Measurements from ENCODE around the gene APOL1.
"Not testable (repeated sequence)": the region's sequence is repeated elsewhere in the genome, so short reads cannot be mapped to it uniquely, and the experiment has no call there.

The APOL1 gene

GRCh38 chr22:36244522-36245391, 8.2 kb upstream of the APOL1 start:
- in situ Hi-C loops (cut with MboI; ENCODE audit: low sequenced_read_pairs), result no loop called here

- in situ Hi-C loops (cut with MboI; ENCODE audit: low sequenced_read_pairs), result no loop called here
Measured at GRCh38 chr22:36245805-36246356, 7.1 kb upstream of the APOL1 start.

DNA sequence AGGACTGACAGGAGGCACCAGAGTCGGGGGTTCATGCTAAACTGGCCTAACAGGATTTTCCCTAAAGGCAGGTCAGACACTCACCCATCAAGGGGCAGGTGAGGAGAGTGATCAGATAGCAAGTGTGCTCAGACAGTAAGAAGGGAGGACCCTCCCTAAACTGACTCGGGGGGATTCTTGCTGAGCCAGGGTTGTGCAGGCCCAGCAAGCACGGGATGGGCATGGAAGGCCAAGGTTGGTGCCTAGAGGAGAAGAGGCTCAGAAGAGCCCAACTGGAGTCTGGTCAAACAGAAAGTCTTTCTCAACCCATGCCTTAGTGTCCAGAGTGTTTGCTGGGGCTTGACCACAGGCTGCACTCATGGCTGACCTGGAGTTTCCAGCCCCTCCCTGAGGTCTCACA, 6.2 kb upstream of the APOL1 start:
- in situ Hi-C loops (cut with MboI; ENCODE audit: low sequenced_read_pairs), result no loop called here

- in situ Hi-C loops (cut with MboI; ENCODE audit: low sequenced_read_pairs), result no loop called here
Measured at GRCh38 chr22:36247955-36248354, 5.0 kb upstream of the APOL1 start.

DNA sequence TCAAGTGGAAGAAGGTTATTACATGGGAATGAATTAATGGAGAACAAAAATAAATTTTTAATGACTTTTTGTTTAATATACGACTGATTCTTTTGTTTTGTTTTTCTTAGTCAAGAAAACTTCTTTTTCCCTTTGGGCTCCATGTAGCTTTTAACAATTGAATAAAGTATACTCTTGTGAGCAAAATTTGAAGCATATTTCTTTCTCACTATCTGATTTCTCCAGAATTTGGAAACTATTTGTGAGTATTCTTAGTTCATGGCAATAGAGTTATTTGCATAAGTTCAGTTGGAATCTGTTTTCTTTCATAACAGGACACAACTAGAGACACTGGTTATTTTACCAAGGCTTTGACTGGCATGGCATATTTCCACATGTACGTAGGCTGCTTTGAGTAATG, 3.8 kb upstream of the APOL1 start:
- in situ Hi-C loops (cut with MboI; ENCODE audit: low sequenced_read_pairs), result no loop called here

GRCh38 chr22:36250292-36250960, 2.5 kb upstream of the APOL1 start:
- in situ Hi-C loops (cut with MboI; ENCODE audit: low sequenced_read_pairs), result not testable (repeated sequence)

DNA sequence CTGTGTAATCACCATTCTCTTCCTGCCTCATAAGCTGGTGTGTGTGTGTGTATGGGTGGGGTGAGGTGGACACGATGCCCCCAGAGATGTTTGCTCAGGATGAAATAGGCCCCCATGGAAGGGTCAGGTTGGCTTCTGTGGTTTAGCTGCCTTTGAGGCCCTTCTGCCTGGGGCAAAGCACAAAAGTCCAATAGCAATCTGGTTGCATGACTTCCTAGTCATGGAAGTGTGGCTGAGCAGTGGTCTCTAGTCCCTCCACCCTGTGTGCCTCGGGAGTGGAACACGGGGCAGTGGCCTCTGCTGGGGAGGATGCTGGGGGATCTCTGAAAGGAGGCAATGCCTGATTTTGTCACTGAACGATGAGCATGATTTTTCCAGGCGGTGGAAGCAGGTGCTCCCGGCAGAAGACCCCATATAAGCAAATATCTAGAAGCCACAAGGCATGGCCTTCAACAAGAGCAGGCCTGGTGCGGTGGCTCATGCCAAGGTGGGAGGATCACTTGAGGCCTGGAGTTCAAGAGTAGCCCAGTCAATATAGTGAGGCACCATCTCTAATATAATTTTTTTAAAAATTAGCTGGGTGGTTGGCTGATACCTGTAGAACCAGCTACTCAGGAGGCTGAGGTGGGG, 839 bp upstream of the APOL1 start:
- in situ Hi-C loops (cut with MboI; ENCODE audit: low sequenced_read_pairs), result not testable (repeated sequence)

DNA sequence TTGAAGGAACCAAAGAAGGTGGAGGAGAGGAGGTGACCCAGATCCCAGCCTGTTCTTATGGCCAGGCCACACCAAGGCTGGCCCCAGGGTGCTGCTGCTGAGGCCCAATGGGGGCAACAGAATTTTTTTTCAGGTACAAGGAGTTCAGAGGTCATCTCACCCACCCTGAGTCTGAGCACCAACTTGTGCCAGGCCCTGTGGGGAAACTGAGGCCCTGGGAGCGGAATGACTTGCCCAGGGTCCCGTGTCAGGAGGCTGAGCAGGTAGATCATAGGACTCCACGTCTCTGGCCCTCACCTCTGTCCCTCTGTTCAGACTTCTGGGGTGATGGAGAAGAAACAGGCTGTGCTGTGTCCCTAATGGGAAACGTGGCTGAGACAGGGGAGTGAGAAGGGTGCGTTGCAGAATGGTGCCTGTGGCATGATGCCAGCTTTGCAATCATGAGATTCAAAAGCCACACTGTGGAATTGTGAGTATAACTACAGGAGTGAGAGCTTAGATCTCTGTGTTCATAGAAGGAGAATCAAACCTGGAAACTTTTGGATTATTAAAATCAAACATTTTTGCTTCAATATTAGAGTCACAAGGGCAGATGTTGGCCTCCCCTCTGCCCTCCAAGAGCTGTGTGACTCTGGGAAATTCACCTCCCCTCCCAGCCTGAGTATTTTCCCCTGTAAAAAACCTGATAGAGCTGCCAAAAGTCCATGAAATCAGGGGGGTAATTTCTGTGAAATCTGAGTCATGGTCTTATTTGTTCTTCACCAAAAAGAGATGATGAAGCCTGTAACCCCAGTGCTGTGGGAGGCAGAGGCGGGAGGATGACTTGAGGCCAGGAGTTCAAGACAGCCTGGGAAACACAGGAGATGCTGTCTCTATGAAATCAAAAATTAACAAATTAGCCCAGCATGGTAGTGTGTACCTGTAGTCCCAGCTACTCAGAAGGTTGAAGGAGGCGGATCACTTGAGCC, 874 bp downstream of the APOL1 start:
- in situ Hi-C loops (cut with MboI; ENCODE audit: low sequenced_read_pairs), result no loop called here

- in situ Hi-C loops (cut with MboI; ENCODE audit: low sequenced_read_pairs), result not testable (repeated sequence)
Measured at GRCh38 chr22:36255572-36255971, 2.6 kb downstream of the APOL1 start.

- in situ Hi-C loops (cut with MboI; ENCODE audit: low sequenced_read_pairs), result no loop called here
Measured at GRCh38 chr22:36256478-36256877, 3.5 kb downstream of the APOL1 start.

DNA sequence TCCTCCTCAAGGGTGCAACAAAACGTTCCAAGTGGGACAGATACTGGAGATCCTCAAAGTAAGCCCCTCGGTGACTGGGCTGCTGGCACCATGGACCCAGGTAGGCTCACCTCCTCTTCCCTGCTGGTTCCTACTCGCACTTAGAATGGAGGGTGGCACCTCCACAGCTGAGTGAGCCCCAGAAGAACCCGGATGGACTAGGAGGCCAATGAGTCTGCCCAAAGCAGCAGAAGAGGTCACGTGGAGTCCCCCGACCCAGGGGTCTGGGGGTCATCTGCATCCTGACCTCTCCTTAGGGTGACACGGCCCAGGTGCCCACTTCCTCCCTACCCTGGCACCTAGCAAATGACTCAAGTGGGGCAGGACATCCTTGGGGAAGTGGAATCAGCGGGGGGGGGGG, 4.4 kb downstream of the APOL1 start:
- in situ Hi-C loops (cut with MboI; ENCODE audit: low sequenced_read_pairs), result no loop called here

- in situ Hi-C loops (cut with MboI; ENCODE audit: low sequenced_read_pairs), result no loop called here
Measured at GRCh38 chr22:36257948-36258670, 5.2 kb downstream of the APOL1 start.

DNA sequence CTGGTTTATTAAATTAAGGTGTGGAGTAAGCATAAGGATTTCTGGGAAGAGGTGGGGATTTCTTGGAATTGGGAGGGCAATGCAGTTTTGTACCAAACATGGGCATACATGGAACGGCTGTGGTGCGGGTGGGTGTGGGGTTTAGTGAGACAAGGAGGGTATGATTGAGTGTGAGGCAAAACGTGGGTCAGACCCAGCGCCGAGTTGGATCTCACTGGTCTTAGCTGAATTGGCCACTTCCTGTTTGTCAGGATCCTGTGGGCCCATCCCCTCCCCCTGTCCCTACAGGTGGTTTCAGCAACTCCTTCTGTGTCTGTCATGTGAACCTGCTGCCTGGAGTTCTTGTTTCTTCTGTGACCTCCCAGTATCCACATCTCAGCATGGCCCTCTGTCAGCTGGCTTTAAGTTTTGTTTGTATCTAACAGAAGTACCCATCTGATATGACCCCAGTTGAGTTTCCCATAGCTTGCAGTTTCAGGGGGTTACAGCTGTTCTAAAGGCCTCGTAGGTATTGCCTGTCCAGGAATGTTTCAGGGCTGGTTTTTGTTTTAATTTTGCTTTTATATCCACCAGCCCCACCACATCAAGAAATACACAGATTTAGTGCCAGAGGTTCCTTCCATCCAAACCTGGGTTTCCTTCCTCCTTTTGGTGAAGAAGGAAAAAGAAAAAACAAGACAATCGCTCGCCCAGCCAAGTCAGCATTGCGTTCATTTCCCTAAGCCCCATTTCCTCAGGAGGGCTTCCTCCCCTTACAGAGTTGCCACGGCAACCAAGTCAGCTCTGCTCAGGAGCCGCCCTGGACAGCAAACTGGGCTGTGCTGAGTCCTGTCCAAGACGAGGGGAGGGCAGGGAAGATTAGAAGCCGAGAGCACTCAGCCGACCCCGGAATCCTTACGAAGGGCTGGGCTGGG, 6.0 kb downstream of the APOL1 start:
- in situ Hi-C loops (cut with MboI; ENCODE audit: low sequenced_read_pairs), result no loop called here

DNA sequence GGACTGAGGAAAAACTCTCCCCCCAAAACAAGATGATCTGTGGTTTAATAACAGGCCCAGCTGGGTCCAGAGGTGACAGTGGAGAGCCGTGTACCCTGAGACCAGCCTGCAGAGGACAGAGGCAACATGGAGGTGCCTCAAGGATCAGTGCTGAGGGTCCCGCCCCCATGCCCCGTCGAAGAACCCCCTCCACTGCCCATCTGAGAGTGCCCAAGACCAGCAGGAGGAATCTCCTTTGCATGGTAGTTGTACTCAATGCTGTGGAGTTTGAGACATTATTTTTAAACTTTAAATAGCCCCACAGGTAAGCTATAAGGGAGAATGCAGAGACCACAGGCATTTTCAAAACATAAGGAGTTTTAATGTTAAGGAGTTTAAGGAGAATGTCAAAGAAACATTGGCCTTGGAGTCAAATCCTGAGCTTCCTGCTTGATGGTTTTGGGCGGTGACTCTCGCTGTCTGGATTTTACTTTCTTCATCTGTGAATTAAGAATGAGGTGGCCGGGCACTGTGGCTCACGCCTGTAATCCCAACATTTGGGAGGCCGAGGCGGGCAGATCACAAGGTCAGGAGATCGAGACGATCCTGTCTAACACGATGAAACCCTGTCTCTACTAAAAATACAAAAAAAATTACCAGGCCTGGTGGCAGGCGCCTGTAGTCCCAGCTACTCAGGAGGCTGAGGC, 6.8 kb downstream of the APOL1 start:
- in situ Hi-C loops (cut with MboI; ENCODE audit: low sequenced_read_pairs), result no loop called here

DNA sequence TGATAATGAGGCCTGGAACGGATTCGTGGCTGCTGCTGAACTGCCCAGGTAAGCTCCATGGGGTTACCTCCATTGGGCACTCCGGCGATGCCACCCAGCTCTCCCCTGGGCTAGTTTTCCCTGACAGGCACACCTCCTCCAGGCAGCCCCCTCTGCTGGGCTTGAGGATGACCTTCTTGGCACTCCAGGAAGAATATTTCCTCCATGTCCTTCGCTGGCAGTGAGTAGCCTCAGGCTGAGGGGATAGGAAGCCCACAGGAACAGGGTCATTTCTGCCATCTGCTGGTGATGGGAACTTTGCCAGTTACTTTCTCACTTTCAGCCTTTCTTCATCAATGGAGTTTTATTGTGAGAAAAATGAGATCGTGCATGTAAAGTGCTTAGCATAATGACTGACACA, 8.7 kb downstream of the APOL1 start:
- in situ Hi-C loops (cut with MboI; ENCODE audit: low sequenced_read_pairs), result not testable (repeated sequence)

DNA sequence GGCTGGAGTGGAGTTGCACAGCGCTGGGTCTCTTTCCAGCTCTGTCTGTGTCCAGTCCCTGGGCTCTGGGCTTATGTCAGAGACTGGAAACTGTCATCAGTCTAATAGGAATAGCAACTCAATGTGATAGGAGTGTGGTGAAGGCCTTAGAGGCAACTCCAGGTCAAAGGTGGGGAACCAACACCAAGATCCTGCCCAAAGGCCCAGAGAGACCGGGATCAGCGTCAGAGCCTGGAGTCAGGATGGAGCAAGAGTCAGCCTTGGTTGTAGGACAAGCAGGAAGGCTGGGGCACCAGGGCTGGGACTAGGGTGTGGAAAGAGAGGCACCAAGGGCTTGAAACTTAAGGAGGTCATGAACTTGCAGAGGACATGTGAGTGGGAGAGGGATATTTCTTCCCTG, 9.4 kb downstream of the APOL1 start:
- in situ Hi-C loops (cut with MboI; ENCODE audit: low sequenced_read_pairs), result not testable (repeated sequence)

DNA sequence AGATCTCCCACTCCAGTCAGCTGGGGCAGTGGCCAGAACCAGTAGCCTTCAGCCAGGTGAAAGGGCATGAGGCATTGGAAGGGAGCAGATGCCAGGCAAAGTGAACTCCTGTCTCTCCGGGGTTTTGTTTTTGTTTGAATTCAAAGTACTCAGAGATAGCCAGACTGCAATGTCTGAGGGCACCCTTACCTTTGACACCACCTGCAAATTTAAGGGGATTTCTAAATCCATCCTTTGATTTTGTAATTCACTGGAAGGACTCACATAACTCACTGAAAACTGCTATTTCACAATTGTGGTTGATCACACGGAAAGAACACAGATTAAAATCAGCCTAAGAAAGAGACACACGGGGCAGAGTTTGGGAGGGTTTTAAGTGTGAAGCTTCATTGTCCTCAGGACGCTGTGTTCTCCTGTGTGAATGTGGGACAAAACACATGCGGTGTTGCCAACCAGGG, 10.3 kb downstream of the APOL1 start:
- in situ Hi-C loops (cut with MboI; ENCODE audit: low sequenced_read_pairs), result not testable (repeated sequence)

All from HL-60/S4 treated with phorbol 12-myristate 13-acetate at 8.2 ng/mL for 4 days and 3 days (cell line).